HepG2 (cell line): ENCODE data around the gene ZFP62. TPM values are rescaled to one million over a fixed set of nuclear protein-coding genes. Genes with fewer than 3 reads are reported as not detected.

Source experiments
- ASH2L ChIP-seq: fragments of 300-600, 200-600 bp; sonication (generic); IDR thresholded peaks from 2 replicates; pipeline ENCODE4 v1.7.0; 2017; ENCODE audit warnings: low read depth, mild to moderate bottlenecking, moderate library complexity, mixed read lengths, low read length; ENCODE audit not compliant: insufficient read length
- BRCA1 ChIP-seq: sonication (generic); formaldehyde crosslinking; IDR thresholded peaks from 2 replicates; pipeline ENCODE4 v1.4.0; 2020; ENCODE audit warnings: missing genetic modification reagents
- FOXJ3 ChIP-seq: sonication (generic); formaldehyde crosslinking; IDR thresholded peaks from 2 replicates; pipeline ENCODE4 v1.4.0; 2020; ENCODE audit warnings: missing genetic modification reagents, mild to moderate bottlenecking, borderline replicate concordance
- GFI1 ChIP-seq: sonication (generic); formaldehyde crosslinking; IDR thresholded peaks from 2 replicates; pipeline ENCODE4 v1.5.0; 2020; ENCODE audit warnings: missing genetic modification reagents, mild to moderate bottlenecking, borderline replicate concordance
- MAZ ChIP-seq, 2 experiments: sonication (generic) in 1 of 2; formaldehyde crosslinking in 1 of 2; IDR thresholded peaks; 2 replicates each; pipeline versions ENCODE4 v1.5.0 to v1.6.1; 2012 to 2020; ENCODE audit warnings: low read depth in 2 of 2, mild to moderate bottlenecking in 2 of 2, borderline replicate concordance in 1 of 2, improper control_type of control experiment in 1 of 2, low read length in 1 of 2, missing genetic modification reagents in 1 of 2, moderate library complexity in 1 of 2
- POLR2A ChIP-seq, 2 experiments: IDR thresholded peaks; 2 replicates each; pipeline ENCODE4 v1.6.1; 2011; ENCODE audit warnings: low read depth in 2 of 2, low read length in 2 of 2, mild to moderate bottlenecking in 1 of 2, moderate library complexity in 1 of 2; ENCODE audit not compliant: insufficient read depth in 1 of 2
- RAD51 ChIP-seq: fragments of 450-650 bp; IDR thresholded peaks from 2 replicates; pipeline ENCODE4 v1.6.1; 2016; ENCODE audit warnings: borderline replicate concordance
- ZFP36 ChIP-seq: fragments of 150-350 bp; IDR thresholded peaks from 2 replicates; pipeline ENCODE4 v1.6.1; 2018; ENCODE audit warnings: borderline replicate concordance, low read length, low read depth; ENCODE audit not compliant: partially characterized antibody
- ZNF30 ChIP-seq: sonication (generic); formaldehyde crosslinking; IDR thresholded peaks from 2 replicates; pipeline ENCODE4 v1.5.0; 2020; ENCODE audit warnings: mild to moderate bottlenecking, missing genetic modification reagents
- ZNF777 ChIP-seq: sonication (generic); formaldehyde crosslinking; IDR thresholded peaks from 2 replicates; pipeline ENCODE4 v1.4.0; 2020; ENCODE audit warnings: missing genetic modification reagents
- ZNF850 ChIP-seq: sonication (generic); formaldehyde crosslinking; conservative IDR thresholded peaks from 2 replicates; pipeline ENCODE4 v1.9.0; 2021; ENCODE audit warnings: mild to moderate bottlenecking, missing genetic modification reagents
- polyA plus RNA-seq, 8 experiments: library from polyadenylated mRNA; depleted of rRNA in 3 of 8; stranded (reverse) in 7 of 8; unstranded in 1 of 8; fragments of >200 nt; fragmentation: Illumina TruSeq in 4 of 8; extraction: Trizol in 4 of 8; gene quantifications; 2 replicates each; pipeline versions ENCODE4 v1.2.1 to v1.2.3, GENCODE V29; 2011 to 2016; ENCODE audit warnings: low read depth in 4 of 8, missing spikeins in 1 of 8, mixed read lengths in 1 of 8; ENCODE audit not compliant: insufficient read depth in 1 of 8
- total RNA-seq, 5 experiments: library from RNA; depleted of rRNA; stranded (reverse); fragments of >200 nt; fragmentation: Illumina TruSeq; extraction: Trizol; gene quantifications; 2 replicates each; pipeline ENCODE4 v1.2.3, GENCODE V29; 2016; ENCODE audit warnings: low read depth in 1 of 5
- TF ChIP-seq, protein P1 (sequence below): sonication (generic); formaldehyde crosslinking; IDR thresholded peaks from 2 replicates; pipeline ENCODE4 v1.5.0; 2020; ENCODE audit warnings: mild to moderate bottlenecking, low read depth, missing genetic modification reagents, borderline replicate concordance
- TF ChIP-seq, protein P2 (sequence below): sonication (generic); formaldehyde crosslinking; IDR thresholded peaks from 2 replicates; pipeline ENCODE4 v1.4.0; 2020; ENCODE audit warnings: mild to moderate bottlenecking, missing genetic modification reagents
- TF ChIP-seq, protein P3 (sequence below): sonication (generic); formaldehyde crosslinking; IDR thresholded peaks from 2 replicates; pipeline ENCODE4 v1.4.0; 2020; ENCODE audit warnings: missing genetic modification reagents, borderline replicate concordance
- TF ChIP-seq, protein P4 (sequence below): sonication (generic); formaldehyde crosslinking; IDR thresholded peaks from 2 replicates; pipeline ENCODE4 v1.8.1; 2023; ENCODE audit warnings: mild to moderate bottlenecking, missing genetic modification reagents

ZFP62 gene
- total and polyA plus RNA-seq, 2 of the 13 experiments (the other 11 are each of a cell fraction or from before 2014, with no cell fraction given) = 8.2 to 19.4 TPM

DNA sequence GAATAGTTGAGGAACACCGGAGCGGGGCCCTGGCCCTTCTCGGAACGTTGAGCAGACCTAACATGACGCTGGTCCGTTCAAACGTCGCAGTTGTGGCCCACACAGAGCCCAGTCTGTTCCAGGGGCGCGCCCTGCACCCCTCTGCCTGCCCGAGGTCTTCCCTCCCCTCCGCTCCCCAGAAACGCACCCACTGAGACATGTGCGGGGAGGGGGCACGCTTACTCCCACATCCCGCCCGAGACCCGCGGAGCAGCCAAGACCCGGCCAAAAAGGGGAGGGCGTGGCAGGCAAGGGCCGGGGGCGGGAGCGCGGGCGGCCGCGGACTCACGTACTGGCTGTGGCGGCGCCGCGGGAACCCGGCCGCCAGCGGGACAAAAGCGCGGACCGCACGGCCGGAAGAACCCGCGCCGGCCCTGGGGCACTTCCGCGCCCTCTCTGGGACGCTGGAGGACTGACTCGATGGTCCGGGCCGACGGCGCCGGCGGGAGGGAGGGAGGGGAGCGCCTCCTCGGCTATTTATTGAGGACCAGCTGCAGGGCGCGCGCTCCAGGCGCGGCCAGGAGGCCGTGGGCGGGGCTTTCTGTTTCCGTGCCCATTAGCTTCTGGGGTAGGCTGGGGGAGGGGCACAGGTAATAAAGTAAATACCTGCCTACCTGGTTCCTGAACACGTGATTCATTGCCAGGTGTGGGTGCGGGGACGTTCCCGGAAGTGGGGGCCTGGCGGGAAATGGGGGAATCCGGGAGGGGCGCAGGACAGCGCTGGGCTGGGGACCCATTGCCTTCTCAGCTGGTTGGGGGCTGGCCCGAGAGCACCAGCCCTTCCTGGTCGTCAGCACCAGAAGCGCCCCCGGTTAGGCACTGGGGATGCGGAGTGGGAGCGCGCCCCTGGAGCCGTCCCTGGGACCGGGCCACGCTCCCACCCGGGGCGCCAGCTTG is at the start of gene ZFP62 (continued):
- TF ChIP-seq, protein P1, sequence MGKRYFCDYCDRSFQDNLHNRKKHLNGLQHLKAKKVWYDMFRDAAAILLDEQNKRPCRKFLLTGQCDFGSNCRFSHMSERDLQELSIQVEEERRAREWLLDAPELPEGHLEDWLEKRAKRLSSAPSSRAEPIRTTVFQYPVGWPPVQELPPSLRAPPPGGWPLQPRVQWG = no peak
- TF ChIP-seq ZNF777 (CRISPR knock-in tag) = peak; percentile 77
- no peak for TF ChIP-seq GFI1 (CRISPR knock-in tag)
- no peak for TF ChIP-seq FOXJ3 (CRISPR knock-in tag)
- peak; percentile 55; the same call in 1 of the 2 replicates for TF ChIP-seq MAZ (IDR thresholded peaks at IDR 0.05; ENCODE audit: borderline replicate concordance, low read depth, low read length)
- TF ChIP-seq MAZ (CRISPR knock-in tag; IDR thresholded peaks at IDR 0.05; ENCODE audit: low read depth) = 0 out of 2 replicates have a peak, but pooled peaks have one; percentile 18
- peak; percentile 82 for TF ChIP-seq ASH2L
- TF ChIP-seq POLR2A (IDR thresholded peaks at IDR 0.05; ENCODE audit: insufficient read depth in 1 of 2, low read depth in 2 of 2, low read length in 2 of 2) = peak in 1 of 2 experiments; percentile 68; a peak in 1 of 4 replicates
- no peak for TF ChIP-seq ZNF30 (CRISPR knock-in tag)
- no peak for TF ChIP-seq ZNF850 (CRISPR knock-in tag)
- TF ChIP-seq, protein P2, sequence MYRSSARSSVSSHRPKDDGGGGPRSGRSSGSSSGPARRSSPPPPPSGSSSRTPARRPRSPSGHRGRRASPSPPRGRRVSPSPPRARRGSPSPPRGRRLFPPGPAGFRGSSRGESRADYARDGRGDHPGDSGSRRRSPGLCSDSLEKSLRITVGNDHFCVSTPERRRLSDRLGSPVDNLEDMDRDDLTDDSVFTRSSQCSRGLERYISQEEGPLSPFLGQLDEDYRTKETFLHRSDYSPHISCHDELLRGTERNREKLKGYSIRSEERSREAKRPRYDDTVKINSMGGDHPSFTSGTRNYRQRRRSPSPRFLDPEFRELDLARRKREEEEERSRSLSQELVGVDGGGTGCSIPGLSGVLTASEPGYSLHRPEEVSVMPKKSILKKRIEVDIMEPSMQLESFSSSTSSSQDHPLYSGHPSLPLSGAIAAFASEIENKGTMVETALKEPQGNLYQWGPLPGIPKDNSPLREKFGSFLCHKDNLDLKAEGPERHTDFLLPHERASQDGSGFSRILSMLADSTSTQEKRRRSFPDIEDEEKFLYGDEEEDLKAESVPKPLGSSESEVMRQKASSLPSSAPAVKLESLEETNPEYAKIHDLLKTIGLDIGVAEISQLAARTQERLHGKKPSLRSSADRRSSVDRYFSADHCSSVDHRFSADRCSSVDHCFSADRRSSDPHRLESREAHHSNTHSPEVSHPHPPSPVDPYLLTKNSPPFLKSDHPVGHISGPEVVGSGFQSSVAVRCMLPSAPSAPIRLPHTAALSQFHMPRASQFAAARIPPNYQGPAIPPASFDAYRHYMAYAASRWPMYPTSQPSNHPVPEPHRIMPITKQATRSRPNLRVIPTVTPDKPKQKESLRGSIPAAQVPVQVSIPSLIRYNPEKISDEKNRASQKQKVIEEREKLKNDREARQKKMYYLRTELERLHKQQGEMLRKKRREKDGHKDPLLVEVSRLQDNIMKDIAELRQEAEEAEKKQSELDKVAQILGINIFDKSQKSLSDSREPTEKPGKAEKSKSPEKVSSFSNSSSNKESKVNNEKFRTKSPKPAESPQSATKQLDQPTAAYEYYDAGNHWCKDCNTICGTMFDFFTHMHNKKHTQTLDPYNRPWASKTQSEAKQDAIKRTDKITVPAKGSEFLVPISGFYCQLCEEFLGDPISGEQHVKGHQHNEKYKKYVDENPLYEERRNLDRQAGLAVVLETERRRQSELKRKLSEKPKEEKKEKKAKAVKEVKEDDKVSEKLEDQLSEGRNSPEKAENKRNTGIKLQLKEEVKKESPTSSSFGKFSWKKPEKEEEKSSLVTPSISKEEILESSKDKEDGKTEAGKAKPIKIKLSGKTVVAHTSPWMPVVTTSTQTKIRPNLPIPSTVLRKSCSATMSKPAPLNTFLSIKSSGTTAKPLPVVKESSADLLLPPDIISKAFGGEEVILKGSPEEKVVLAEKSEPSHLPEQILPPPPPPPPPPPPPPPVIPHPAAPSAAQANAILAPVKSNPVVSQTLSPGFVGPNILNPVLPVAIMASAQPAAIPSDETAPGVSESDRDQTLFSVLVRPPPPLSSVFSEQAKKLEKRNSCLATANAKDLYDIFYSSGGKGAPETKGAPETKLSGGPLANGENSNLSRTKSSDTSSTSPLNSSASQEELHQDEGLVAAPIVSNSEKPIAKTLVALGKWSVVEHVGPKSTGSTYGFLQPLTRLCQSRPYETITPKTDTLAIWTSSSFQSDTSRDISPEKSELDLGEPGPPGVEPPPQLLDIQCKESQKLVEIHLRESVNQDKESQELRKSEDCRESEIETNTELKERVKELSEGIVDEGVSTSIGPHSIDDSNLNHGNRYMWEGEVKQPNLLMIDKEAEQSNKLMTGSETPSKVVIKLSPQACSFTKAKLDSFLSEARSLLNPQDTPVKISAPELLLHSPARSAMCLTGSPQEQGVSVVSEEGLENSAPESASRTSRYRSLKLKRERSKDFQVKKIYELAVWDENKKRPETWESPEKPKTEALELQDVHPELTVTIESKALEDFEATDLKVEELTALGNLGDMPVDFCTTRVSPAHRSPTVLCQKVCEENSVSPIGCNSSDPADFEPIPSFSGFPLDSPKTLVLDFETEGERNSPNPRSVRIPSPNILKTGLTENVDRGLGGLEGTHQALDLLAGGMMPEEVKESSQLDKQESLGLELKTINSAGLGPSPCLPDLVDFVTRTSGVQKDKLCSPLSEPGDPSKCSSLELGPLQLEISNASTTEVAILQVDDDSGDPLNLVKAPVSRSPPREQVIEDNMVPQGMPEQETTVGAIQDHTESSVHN (CRISPR knock-in tag) = no peak
- TF ChIP-seq, protein P3, sequence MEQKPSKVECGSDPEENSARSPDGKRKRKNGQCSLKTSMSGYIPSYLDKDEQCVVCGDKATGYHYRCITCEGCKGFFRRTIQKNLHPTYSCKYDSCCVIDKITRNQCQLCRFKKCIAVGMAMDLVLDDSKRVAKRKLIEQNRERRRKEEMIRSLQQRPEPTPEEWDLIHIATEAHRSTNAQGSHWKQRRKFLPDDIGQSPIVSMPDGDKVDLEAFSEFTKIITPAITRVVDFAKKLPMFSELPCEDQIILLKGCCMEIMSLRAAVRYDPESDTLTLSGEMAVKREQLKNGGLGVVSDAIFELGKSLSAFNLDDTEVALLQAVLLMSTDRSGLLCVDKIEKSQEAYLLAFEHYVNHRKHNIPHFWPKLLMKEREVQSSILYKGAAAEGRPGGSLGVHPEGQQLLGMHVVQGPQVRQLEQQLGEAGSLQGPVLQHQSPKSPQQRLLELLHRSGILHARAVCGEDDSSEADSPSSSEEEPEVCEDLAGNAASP = no peak
- TF ChIP-seq, protein P4, sequence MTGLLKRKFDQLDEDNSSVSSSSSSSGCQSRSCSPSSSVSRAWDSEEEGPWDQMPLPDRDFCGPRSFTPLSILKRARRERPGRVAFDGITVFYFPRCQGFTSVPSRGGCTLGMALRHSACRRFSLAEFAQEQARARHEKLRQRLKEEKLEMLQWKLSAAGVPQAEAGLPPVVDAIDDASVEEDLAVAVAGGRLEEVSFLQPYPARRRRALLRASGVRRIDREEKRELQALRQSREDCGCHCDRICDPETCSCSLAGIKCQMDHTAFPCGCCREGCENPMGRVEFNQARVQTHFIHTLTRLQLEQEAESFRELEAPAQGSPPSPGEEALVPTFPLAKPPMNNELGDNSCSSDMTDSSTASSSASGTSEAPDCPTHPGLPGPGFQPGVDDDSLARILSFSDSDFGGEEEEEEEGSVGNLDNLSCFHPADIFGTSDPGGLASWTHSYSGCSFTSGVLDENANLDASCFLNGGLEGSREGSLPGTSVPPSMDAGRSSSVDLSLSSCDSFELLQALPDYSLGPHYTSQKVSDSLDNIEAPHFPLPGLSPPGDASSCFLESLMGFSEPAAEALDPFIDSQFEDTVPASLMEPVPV (CRISPR knock-in tag) = peak; percentile 81; the same call in 1 of the 2 replicates
- TF ChIP-seq BRCA1 (CRISPR knock-in tag) = no peak
- no peak for TF ChIP-seq RAD51
- no peak for TF ChIP-seq ZFP36
